ENCODE results near the gene RNF8.

Gene RNF8

GRCh38 chr6:37392821-37393220 lies 39.0 kb downstream of the RNF8 start:
- no peak for DNase-seq (ENCODE audit: low read depth in 1 of 2, low spot score in 1 of 2)
- H3K27ac ChIP-seq (replicated peaks) = no peak overlapping the region
- TF ChIP-seq SPI1 (IDR thresholded peaks at IDR 0.05; ENCODE audit: borderline replicate concordance, low read depth) (no peak), GABPA (IDR thresholded peaks at IDR 0.05; ENCODE audit: low read depth) (no peak), CTCF (IDR thresholded peaks at IDR 0.05; ENCODE audit: insufficient read depth, low read length) (no peak), POLR2AphosphoS5 (IDR thresholded peaks at IDR 0.05; ENCODE audit: low read depth) (no peak), REST (IDR thresholded peaks at IDR 0.05; ENCODE audit: insufficient replicate concordance, low read depth) (no peak)
- H3K4me3 ChIP-seq (replicated peaks; ENCODE audit: insufficient read depth, low read length) = no peak overlapping the region
- no peaks in the 10 kb centered on the region for H3K27me3 ChIP-seq (ENCODE audit: insufficient read depth, poor library complexity, severe bottlenecking)

- Histone ChIP-seq H3K27me3 (ENCODE audit: insufficient read depth, poor library complexity, severe bottlenecking) (no peaks in the 10 kb centered on the region), H3K4me3 (replicated peaks; ENCODE audit: insufficient read depth, low read length) (no peak overlapping the region), H3K27ac (replicated peaks) (no peak overlapping the region)
- DNase-seq (ENCODE audit: low read depth in 1 of 2, low spot score in 1 of 2) = no peak
- TF ChIP-seq POLR2AphosphoS5 (IDR thresholded peaks at IDR 0.05; ENCODE audit: low read depth) = no peak
- TF ChIP-seq GABPA (IDR thresholded peaks at IDR 0.05; ENCODE audit: low read depth) = no peak
- no peak for TF ChIP-seq CTCF (IDR thresholded peaks at IDR 0.05; ENCODE audit: insufficient read depth, low read length)
- TF ChIP-seq SPI1 (IDR thresholded peaks at IDR 0.05; ENCODE audit: borderline replicate concordance, low read depth) = no peak
- TF ChIP-seq REST (IDR thresholded peaks at IDR 0.05; ENCODE audit: insufficient replicate concordance, low read depth) = no peak
These were observed 39.7 kb downstream of the RNF8 start for GRCh38 chr6:37393381-37393929.

- peak overlapping the region; percentile 84; the same call in 1 of the 2 replicates for H3K27ac ChIP-seq (replicated peaks)
- no peak for TF ChIP-seq REST (IDR thresholded peaks at IDR 0.05; ENCODE audit: insufficient replicate concordance, low read depth)
- TF ChIP-seq CTCF (IDR thresholded peaks at IDR 0.05; ENCODE audit: insufficient read depth, low read length) = no peak
- TF ChIP-seq POLR2AphosphoS5 (IDR thresholded peaks at IDR 0.05; ENCODE audit: low read depth) = no peak
- no peak for TF ChIP-seq GABPA (IDR thresholded peaks at IDR 0.05; ENCODE audit: low read depth)
- no peak for TF ChIP-seq SPI1 (IDR thresholded peaks at IDR 0.05; ENCODE audit: borderline replicate concordance, low read depth)
- peak in 1 of 2 experiments; percentile 3 for DNase-seq (ENCODE audit: low read depth in 1 of 2, low spot score in 1 of 2)
- H3K27me3 ChIP-seq (ENCODE audit: insufficient read depth, poor library complexity, severe bottlenecking) = no peaks in the 10 kb centered on the region
- H3K4me3 ChIP-seq (replicated peaks; ENCODE audit: insufficient read depth, low read length) = no peak overlapping the region
These were observed 42.9 kb downstream of the RNF8 start for GRCh38 chr6:37396571-37397180.
